Neural cell (in vitro differentiated cells): ENCODE measurements around the gene EPS8L2. TPM values are rescaled to one million over a fixed set of nuclear protein-coding genes. Genes with fewer than 3 reads are reported as not detected.

Source experiments
- H2AFZ ChIP-seq: fragments of 200-600, 300-800 bp; sonication (generic), shearing (Covaris generic); 2 replicates; pipeline ENCODE4 v1.6.0; 2014; ENCODE audit warnings: low read depth, mild to moderate bottlenecking, antibody characterized with exemption, low read length, moderate library complexity
- H3F3A ChIP-seq: fragments of 200-600 bp; shearing (Covaris generic); 2 replicates; pipeline ENCODE4 v1.6.1; 2016; ENCODE audit warnings: mild to moderate bottlenecking, moderate library complexity, mixed read lengths, antibody characterized with exemption, low read length; ENCODE audit not compliant: insufficient read depth, poor library complexity, severe bottlenecking
- H3K27ac ChIP-seq: fragments of 200-600, 300-800 bp; sonication (generic), shearing (Covaris generic); 2 replicates; pipeline ENCODE4 v1.5.1; 2014; ENCODE audit warnings: mild to moderate bottlenecking, low read length, moderate library complexity
- H3K27me3 ChIP-seq: fragments of 300-800, 200-600 bp; sonication (generic), shearing (Covaris generic); 2 replicates; pipeline ENCODE4 v1.6.0; 2014; ENCODE audit warnings: mild to moderate bottlenecking, low read depth, low read length, moderate library complexity; ENCODE audit not compliant: insufficient read depth
- H3K36me3 ChIP-seq: fragments of 300-800, 200-600 bp; sonication (generic), shearing (Covaris generic); 2 replicates; pipeline ENCODE4 v1.5.1; 2014; ENCODE audit warnings: mild to moderate bottlenecking, antibody characterized with exemption, low read length, moderate library complexity; ENCODE audit not compliant: insufficient read depth
- H3K4me2 ChIP-seq: fragments of 300-800, 200-600 bp; sonication (generic), shearing (Covaris generic); 2 replicates; pipeline ENCODE4 v1.6.0; 2014; ENCODE audit warnings: mild to moderate bottlenecking, low read length
- H3K4me3 ChIP-seq: fragments of 300-800, 200-600 bp; sonication (generic), shearing (Covaris generic); 2 replicates; pipeline ENCODE4 v1.5.1; 2014; ENCODE audit warnings: mild to moderate bottlenecking, low read length, moderate library complexity
- H3K79me2 ChIP-seq: fragments of 200-600 bp; shearing (Covaris generic); replicated peaks from 2 replicates; pipeline ENCODE4 v1.6.0; 2014; ENCODE audit warnings: mild to moderate bottlenecking, low read length, moderate library complexity; ENCODE audit not compliant: insufficient read depth
- H3K9ac ChIP-seq: fragments of 300-800, 200-600 bp; sonication (generic), shearing (Covaris generic); 2 replicates; pipeline ENCODE4 v1.6.1; 2016; ENCODE audit warnings: mild to moderate bottlenecking, low read length, mixed read lengths
- H3K9me2 ChIP-seq: fragments of 200-600 bp; shearing (Covaris generic); 2 replicates; pipeline ENCODE4 v1.6.1; 2016; ENCODE audit warnings: mild to moderate bottlenecking, low read length, mixed read lengths; ENCODE audit not compliant: insufficient read depth
- H3K9me3 ChIP-seq: fragments of 200-600, 300-800 bp; sonication (generic), shearing (Covaris generic); 2 replicates; pipeline ENCODE4 v1.6.1; 2016; ENCODE audit warnings: mild to moderate bottlenecking, mixed run types, low read length, moderate library complexity, mixed read lengths
- H4K20me1 ChIP-seq: fragments of 200-600 bp; shearing (Covaris generic); 2 replicates; pipeline ENCODE4 v1.6.1; 2016; ENCODE audit warnings: mild to moderate bottlenecking, mixed run types; ENCODE audit not compliant: insufficient read depth
- CTCF ChIP-seq: fragments of 450-650 bp; IDR thresholded peaks from 2 replicates; pipeline ENCODE4 v1.5.1; 2014; ENCODE audit warnings: antibody characterized with exemption, mild to moderate bottlenecking, moderate library complexity; ENCODE audit not compliant: poor library complexity, severe bottlenecking
- EP300 ChIP-seq: fragments of 450-650 bp; conservative IDR thresholded peaks from 2 replicates; pipeline ENCODE4 v1.6.1; 2014; ENCODE audit warnings: antibody characterized with exemption, mild to moderate bottlenecking, moderate library complexity; ENCODE audit not compliant: poor library complexity, severe bottlenecking
- EZH2 ChIP-seq: fragments of 200-600, 300-800 bp; shearing (Covaris generic), sonication (generic); IDR thresholded peaks from 2 replicates; pipeline ENCODE4 v1.6.1; 2014; ENCODE audit warnings: antibody characterized with exemption, low read length, borderline replicate concordance, mild to moderate bottlenecking; ENCODE audit not compliant: insufficient read depth, poor library complexity, severe bottlenecking
- MXI1 ChIP-seq: fragments of 450-650 bp; conservative IDR thresholded peaks from 2 replicates; pipeline ENCODE4 v1.6.1; 2014; ENCODE audit warnings: antibody characterized with exemption, mild to moderate bottlenecking; ENCODE audit not compliant: poor library complexity, severe bottlenecking
- POLR2AphosphoS5 ChIP-seq: IDR thresholded peaks from 2 replicates; pipeline ENCODE4 v1.6.1; 2012
- RAD21 ChIP-seq: fragments of 450-650 bp; conservative IDR thresholded peaks from 2 replicates; pipeline ENCODE4 v1.6.1; 2014; ENCODE audit warnings: antibody characterized with exemption, mild to moderate bottlenecking, moderate library complexity
- REST ChIP-seq: IDR thresholded peaks from 2 replicates; pipeline ENCODE4 v1.6.1; 2012; ENCODE audit warnings: borderline replicate concordance
- SMC3 ChIP-seq: fragments of 450-650 bp; conservative IDR thresholded peaks from 2 replicates; pipeline ENCODE4 v1.6.1; 2014; ENCODE audit warnings: antibody characterized with exemption, mild to moderate bottlenecking, moderate library complexity; ENCODE audit not compliant: poor library complexity
- TAF1 ChIP-seq: IDR thresholded peaks from 2 replicates; pipeline ENCODE4 v1.6.1; 2012; ENCODE audit warnings: low read depth
- polyA plus RNA-seq: library from polyadenylated mRNA; depleted of rRNA; stranded (reverse); fragments of >200 nt; gene quantifications from 2 replicates; pipeline ENCODE4 v1.2.3, GENCODE V29; 2014

Gene EPS8L2
- polyA plus RNA-seq, 1 donor from 2014 or later, result 7.5 TPM

GRCh38 chr11:723120-723883, 17.3 kb downstream of the EPS8L2 start:
- H3K36me3 ChIP-seq, result no peaks in the 10 kb centered on the region
- no peaks in the 10 kb centered on the region for H3K9me2 ChIP-seq
- no peak overlapping the region for H3K4me2 ChIP-seq
- H3K9me3 ChIP-seq, result no peaks in the 10 kb centered on the region
- H3F3A ChIP-seq, result no peaks in the 10 kb centered on the region
- H4K20me1 ChIP-seq, result no peaks in the 10 kb centered on the region
- H3K27me3 ChIP-seq, result peaks cover 55% of the 10 kb centered on the region
- no peak overlapping the region for H3K27ac ChIP-seq
- no peak overlapping the region for H3K9ac ChIP-seq
- H2AFZ ChIP-seq, result no peak overlapping the region
- H3K4me3 ChIP-seq, result no peak overlapping the region
- TF ChIP-seq SMC3 (peak; percentile 62), RAD21 (peak; percentile 68), POLR2AphosphoS5 (no peak), MXI1 (no peak), REST (no peak), EP300 (no peak), EZH2 (no peak), CTCF (peak; percentile 65), TAF1 (no peak)
- H3K79me2 ChIP-seq, result no peaks in the 10 kb centered on the region

GRCh38 chr11:724049-724777, 18.2 kb downstream of the EPS8L2 start:
- Histone ChIP-seq H3K9me3 (no peaks in the 10 kb centered on the region), H3K4me3 (no peak overlapping the region), H3K9ac (no peak overlapping the region), H3K4me2 (no peak overlapping the region), H3K27ac (no peak overlapping the region), H4K20me1 (no peaks in the 10 kb centered on the region), H3K9me2 (no peaks in the 10 kb centered on the region), H3K79me2 (no peaks in the 10 kb centered on the region), H3K36me3 (no peaks in the 10 kb centered on the region), H3K27me3 (peaks cover 55% of the 10 kb centered on the region), H2AFZ (no peak overlapping the region), H3F3A (no peaks in the 10 kb centered on the region)
- TF ChIP-seq TAF1 (no peak), EP300 (no peak), EZH2 (no peak), MXI1 (no peak), RAD21 (no peak), REST (no peak), CTCF (no peak), POLR2AphosphoS5 (no peak), SMC3 (no peak)
